A673 (cell line): ENCODE results near the gene ADARB2.

Experiments
- CTCF ChIP-seq: fragments of 300-800, 200-600 bp; sonication (generic); conservative IDR thresholded peaks from 2 replicates; pipeline ENCODE4 v1.5.1; 2017; ENCODE audit warnings: low read depth, mild to moderate bottlenecking, antibody characterized with exemption, low read length, moderate library complexity, mixed read lengths
- EZH2 ChIP-seq: fragments of 200-600 bp; sonication (generic); IDR thresholded peaks from 2 replicates; pipeline ENCODE4 v1.6.1; 2017; ENCODE audit warnings: borderline replicate concordance, low read depth, mild to moderate bottlenecking, mixed read lengths, antibody characterized with exemption, low read length; ENCODE audit not compliant: poor library complexity, severe bottlenecking

- TF ChIP-seq CTCF (no peak), EZH2 (no peak)
Observed at GRCh38 chr10:1206101-1206500, 531.2 kb downstream of the ADARB2 start.
